Astrocyte (in vitro differentiated cells and primary cell): Measurements from ENCODE around the gene AP4E1. TPM values are rescaled to one million over a fixed set of nuclear protein-coding genes. Genes with fewer than 3 reads are reported as not detected.

Experiments
- DNase-seq: peaks from one replicate; pipeline ENCODE4 v3.0.0-alpha.2; 2010; ENCODE audit warnings: low read depth
- FAIRE-seq: peaks from 2 replicates; lab custom pipeline; 2011; peaks lifted over from hg19 to GRCh38; lab: Jason Lieb, UNC
- H2AFZ ChIP-seq: 2 replicates; pipeline ENCODE4 v1.6.0; 2012; ENCODE audit warnings: low read depth, low read length, inconsistent platforms
- H3K27ac ChIP-seq: 2 replicates; pipeline ENCODE4 v1.5.1; 2011; ENCODE audit warnings: low read depth, low read length, inconsistent platforms
- H3K27me3 ChIP-seq: 2 replicates; pipeline ENCODE4 v1.6.0; 2011; ENCODE audit warnings: low read length, inconsistent platforms; ENCODE audit not compliant: insufficient read depth
- H3K36me3 ChIP-seq: 2 replicates; pipeline ENCODE4 v1.5.1; 2011; ENCODE audit warnings: low read length, inconsistent platforms; ENCODE audit not compliant: insufficient read depth
- H3K4me1 ChIP-seq: 2 replicates; pipeline ENCODE4 v1.5.1; 2011; ENCODE audit warnings: low read length, inconsistent platforms; ENCODE audit not compliant: insufficient read depth
- H3K4me2 ChIP-seq: 2 replicates; pipeline ENCODE4 v1.6.0; 2012; ENCODE audit warnings: low read length, inconsistent platforms
- H3K4me3 ChIP-seq: 2 replicates; pipeline ENCODE4 v1.5.1; 2011; ENCODE audit warnings: low read depth, mild to moderate bottlenecking, low read length, inconsistent platforms; ENCODE audit not compliant: insufficient read depth
- H3K79me2 ChIP-seq: 2 replicates; pipeline ENCODE4 v1.6.0; 2012; ENCODE audit warnings: mild to moderate bottlenecking, low read length, inconsistent platforms; ENCODE audit not compliant: insufficient read depth
- H3K9ac ChIP-seq: 2 replicates; pipeline ENCODE4 v1.6.0; 2012; ENCODE audit warnings: mild to moderate bottlenecking, low read length, inconsistent platforms
- H3K9me3 ChIP-seq: 2 replicates; pipeline ENCODE4 v1.5.1; 2012; ENCODE audit warnings: low read depth, mild to moderate bottlenecking, low read length, inconsistent platforms; ENCODE audit not compliant: insufficient read depth
- H4K20me1 ChIP-seq: 2 replicates; pipeline ENCODE4 v1.6.0; 2012; ENCODE audit warnings: low read length, inconsistent platforms; ENCODE audit not compliant: insufficient read depth
- H3K27ac Mint-ChIP-seq: one replicate; pipeline ENCODE4 v1.8.0; 2021; ENCODE audit warnings: mild to moderate bottlenecking, mixed read lengths; ENCODE audit not compliant: unreplicated experiment
- H3K27me3 Mint-ChIP-seq: one replicate; pipeline ENCODE4 v1.8.0; 2021; ENCODE audit warnings: low read depth, mixed read lengths; ENCODE audit not compliant: unreplicated experiment
- H3K36me3 Mint-ChIP-seq: one replicate; pipeline ENCODE4 v1.8.0; 2021; ENCODE audit warnings: low read depth, mixed read lengths; ENCODE audit not compliant: unreplicated experiment
- H3K4me1 Mint-ChIP-seq: one replicate; pipeline ENCODE4 v1.8.0; 2021; ENCODE audit warnings: low read depth, mixed read lengths; ENCODE audit not compliant: unreplicated experiment
- H3K4me3 Mint-ChIP-seq: one replicate; pipeline ENCODE4 v1.8.0; 2021; ENCODE audit warnings: mild to moderate bottlenecking, moderate library complexity, mixed read lengths; ENCODE audit not compliant: unreplicated experiment
- H3K9me3 Mint-ChIP-seq: one replicate; pipeline ENCODE4 v1.8.0; 2021; ENCODE audit warnings: mild to moderate bottlenecking, mixed read lengths; ENCODE audit not compliant: unreplicated experiment
- CTCF ChIP-seq: IDR thresholded peaks from 2 replicates; pipeline ENCODE4 v1.5.1; 2011; ENCODE audit warnings: low read depth, mild to moderate bottlenecking, inconsistent platforms, low read length, moderate library complexity; ENCODE audit not compliant: insufficient read depth
- EZH2 ChIP-seq: IDR thresholded peaks from 2 replicates; pipeline ENCODE4 v1.6.1; 2012; ENCODE audit warnings: mild to moderate bottlenecking, low read length, inconsistent platforms; ENCODE audit not compliant: insufficient read depth
- total RNA-seq: library from RNA; stranded (reverse); gene quantifications from 2 replicates; pipeline ENCODE4 v1.2.1, GENCODE V29; 2021

Gene AP4E1
- total RNA-seq, 1 donor from 2014 or later, result 16.4 TPM

- no peaks in the 10 kb centered on the region for H3K27me3 Mint-ChIP-seq
- no peaks in the 10 kb centered on the region for H3K27me3 ChIP-seq
- no peak overlapping the region for H3K27ac Mint-ChIP-seq
- no peaks in the 10 kb centered on the region for H4K20me1 ChIP-seq
- FAIRE-seq (no peak), DNase-seq (no peak)
- peaks cover 3% of the 10 kb centered on the region for H3K36me3 Mint-ChIP-seq
- no peak overlapping the region for H2AFZ ChIP-seq
- H3K4me2 ChIP-seq, result no peak overlapping the region
- no peaks in the 10 kb centered on the region for H3K4me1 ChIP-seq
- no peak overlapping the region for H3K4me3 Mint-ChIP-seq
- no peaks in the 10 kb centered on the region for H3K4me1 Mint-ChIP-seq
- no peaks in the 10 kb centered on the region for H3K9me3 Mint-ChIP-seq
- H3K9ac ChIP-seq, result no peak overlapping the region
- H3K79me2 ChIP-seq, result no peaks in the 10 kb centered on the region
- no peaks in the 10 kb centered on the region for H3K9me3 ChIP-seq
- TF ChIP-seq EZH2 (no peak), CTCF (no peak)
- no peak overlapping the region for H3K27ac ChIP-seq
- no peak overlapping the region for H3K4me3 ChIP-seq
- no peaks in the 10 kb centered on the region for H3K36me3 ChIP-seq
These were observed 129.9 kb downstream of the AP4E1 start for GRCh38 chr15:51038162-51038973.

DNA sequence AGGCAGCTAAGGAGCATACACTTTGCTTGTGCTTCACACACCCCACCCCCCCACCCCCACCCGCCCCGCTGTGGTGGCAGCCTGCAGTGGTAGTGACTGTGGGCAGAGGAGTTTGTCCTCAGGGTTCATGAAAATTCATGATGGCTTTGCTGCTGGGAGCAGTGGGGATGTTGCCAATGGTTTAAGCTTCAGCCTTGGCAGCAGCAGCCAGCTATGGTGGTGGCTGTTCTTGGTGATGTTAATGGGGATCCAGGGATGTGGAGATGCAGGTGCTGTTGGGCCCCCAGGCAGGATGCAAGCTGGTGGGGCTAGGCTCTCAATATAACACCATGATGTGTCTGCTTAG is 130.5 kb downstream of the AP4E1 start:
- H3K27ac ChIP-seq, result no peak overlapping the region
- no peak overlapping the region for H3K4me3 ChIP-seq
- H3K36me3 ChIP-seq, result no peaks in the 10 kb centered on the region
- FAIRE-seq, result no peak
- H3K27me3 ChIP-seq, result no peaks in the 10 kb centered on the region
- no peak overlapping the region for H3K4me2 ChIP-seq
- no peak for DNase-seq
- no peak overlapping the region for H3K27ac Mint-ChIP-seq
- H3K4me3 Mint-ChIP-seq, result no peak overlapping the region
- H3K36me3 Mint-ChIP-seq, result peaks cover 3% of the 10 kb centered on the region
- H3K4me1 ChIP-seq, result no peaks in the 10 kb centered on the region
- no peaks in the 10 kb centered on the region for H3K4me1 Mint-ChIP-seq
- H3K9me3 ChIP-seq, result no peaks in the 10 kb centered on the region
- H2AFZ ChIP-seq, result no peak overlapping the region
- H3K9ac ChIP-seq, result no peak overlapping the region
- H3K27me3 Mint-ChIP-seq, result no peaks in the 10 kb centered on the region
- H4K20me1 ChIP-seq, result no peaks in the 10 kb centered on the region
- TF ChIP-seq EZH2, result no peak
- TF ChIP-seq CTCF, result no peak
- no peaks in the 10 kb centered on the region for H3K79me2 ChIP-seq
- no peaks in the 10 kb centered on the region for H3K9me3 Mint-ChIP-seq
